GM21360 (cell line): Measurements from ENCODE around the gene TAAR6.
A peak's percentile ranks its signal among the peaks of the same experiment; 100 is the strongest.
"Not testable (repeated sequence)": the region's sequence is repeated elsewhere in the genome, so short reads cannot be mapped to it uniquely, and the experiment has no call there.

Source experiments
- ATAC-seq: cut with Tn5 transposase; IDR thresholded peaks from one replicate; pipeline ENCODE4 v1.9.1; 2021; ENCODE audit warnings: mild to moderate bottlenecking, moderate library complexity; ENCODE audit not compliant: unreplicated experiment

Gene TAAR6

GRCh38 chr6:132587424-132587823 is 17.3 kb downstream of the TAAR6 start:
- ATAC-seq = no peak

- ATAC-seq = no peak
Measured at GRCh38 chr6:132589454-132589853, 19.3 kb downstream of the TAAR6 start, which contains the start of gene TAAR5. TSS of gene TAAR5 (minus strand) at chr6:132589741. CDS start at chr6:132589686, 55 bp downstream.

GRCh38 chr6:132590362-132590761 is 20.2 kb downstream of the TAAR6 start:
- no peak for ATAC-seq

GRCh38 chr6:132592855-132593254 is 22.7 kb downstream of the TAAR6 start:
- ATAC-seq = no peak

- no peak for ATAC-seq
Measured at GRCh38 chr6:132596201-132596600, 26.1 kb downstream of the TAAR6 start.

GRCh38 chr6:132598473-132598872 is 28.4 kb downstream of the TAAR6 start:
- peak; percentile 79 for ATAC-seq

- not testable (repeated sequence) for ATAC-seq
Measured at GRCh38 chr6:132600900-132601299, 30.8 kb downstream of the TAAR6 start.

GRCh38 chr6:132604635-132605152 is 34.6 kb downstream of the TAAR6 start:
- no peak for ATAC-seq

GRCh38 chr6:132607544-132608233 is 37.6 kb downstream of the TAAR6 start:
- no peak for ATAC-seq

- ATAC-seq = no peak
Measured at GRCh38 chr6:132611616-132612015, 41.5 kb downstream of the TAAR6 start.

- ATAC-seq = no peak
Measured at GRCh38 chr6:132612449-132613108, 42.5 kb downstream of the TAAR6 start.

- ATAC-seq = peak; percentile 48
Measured at GRCh38 chr6:132614554-132614953, 44.4 kb downstream of the TAAR6 start.

- no peak for ATAC-seq
Measured at GRCh38 chr6:132616677-132617076, 46.6 kb downstream of the TAAR6 start.
